Thymus (tissue), 11 donors: ENCODE measurements around the gene CAPN14. TPM values are rescaled to one million over a fixed set of nuclear protein-coding genes. Genes with fewer than 3 reads are reported as not detected.

Experiments used
- DNase-seq, 9 donors: peaks; one replicate each; pipeline ENCODE4 v3.0.0-alpha.2; 2013; ENCODE audit warnings: low spot score in 9 of 9, low read depth in 6 of 9, missing footprints in 1 of 9
- H3K27ac ChIP-seq, 2 donors: one replicate each; pipeline ENCODE4 v1.5.1; 2013; ENCODE audit warnings: control low read depth in 1 of 2, low read depth in 1 of 2, low read length in 1 of 2, mild to moderate bottlenecking in 1 of 2, moderate library complexity in 1 of 2
- H3K27me3 ChIP-seq, 2 donors: one replicate each; pipeline ENCODE4 v1.5.1; 2013; ENCODE audit warnings: low read length in 1 of 2; ENCODE audit not compliant: control insufficient read depth in 2 of 2, insufficient read depth in 1 of 2
- H3K36me3 ChIP-seq, 2 donors: one replicate each; pipeline ENCODE4 v1.5.1; 2013; ENCODE audit warnings: low read length in 1 of 2, mild to moderate bottlenecking in 1 of 2, moderate library complexity in 1 of 2; ENCODE audit not compliant: control insufficient read depth in 2 of 2, insufficient read depth in 2 of 2
- H3K4me1 ChIP-seq, 2 donors: one replicate each; pipeline ENCODE4 v1.5.1; 2013; ENCODE audit warnings: low read length in 2 of 2; ENCODE audit not compliant: control insufficient read depth in 2 of 2, insufficient read depth in 2 of 2
- H3K4me3 ChIP-seq, 2 donors: one replicate each; pipeline ENCODE4 v1.5.1; 2013; ENCODE audit warnings: low read length in 2 of 2, control low read depth in 1 of 2, mild to moderate bottlenecking in 1 of 2
- H3K9me3 ChIP-seq, 2 donors: one replicate each; pipeline ENCODE4 v1.5.1; 2013; ENCODE audit warnings: low read length in 1 of 2, mild to moderate bottlenecking in 1 of 2; ENCODE audit not compliant: control insufficient read depth in 2 of 2, insufficient read depth in 1 of 2
- WGBS: extraction: QIAGEN DNeasy Blood & Tissue Kit; methylation state at CpG from one replicate; pipeline ENCODE4 v1.1.7; 2013; 5-methylcytosine and 5-hydroxymethylcytosine counted together
- polyA plus RNA-seq: library from polyadenylated mRNA; stranded (reverse); fragments of 200-250 nt; gene quantifications from one replicate; pipeline ENCODE4 v1.2.3, GENCODE V29; 2013
- total RNA-seq: library from RNA; stranded (reverse); fragments of 120-200 nt; gene quantifications from one replicate; pipeline ENCODE4 v1.2.4, GENCODE V29; 2013
- donor health status: healthy.

CAPN14 gene
- total and polyA plus RNA-seq, 2 donors: 0.52 to 0.62 TPM

DNA sequence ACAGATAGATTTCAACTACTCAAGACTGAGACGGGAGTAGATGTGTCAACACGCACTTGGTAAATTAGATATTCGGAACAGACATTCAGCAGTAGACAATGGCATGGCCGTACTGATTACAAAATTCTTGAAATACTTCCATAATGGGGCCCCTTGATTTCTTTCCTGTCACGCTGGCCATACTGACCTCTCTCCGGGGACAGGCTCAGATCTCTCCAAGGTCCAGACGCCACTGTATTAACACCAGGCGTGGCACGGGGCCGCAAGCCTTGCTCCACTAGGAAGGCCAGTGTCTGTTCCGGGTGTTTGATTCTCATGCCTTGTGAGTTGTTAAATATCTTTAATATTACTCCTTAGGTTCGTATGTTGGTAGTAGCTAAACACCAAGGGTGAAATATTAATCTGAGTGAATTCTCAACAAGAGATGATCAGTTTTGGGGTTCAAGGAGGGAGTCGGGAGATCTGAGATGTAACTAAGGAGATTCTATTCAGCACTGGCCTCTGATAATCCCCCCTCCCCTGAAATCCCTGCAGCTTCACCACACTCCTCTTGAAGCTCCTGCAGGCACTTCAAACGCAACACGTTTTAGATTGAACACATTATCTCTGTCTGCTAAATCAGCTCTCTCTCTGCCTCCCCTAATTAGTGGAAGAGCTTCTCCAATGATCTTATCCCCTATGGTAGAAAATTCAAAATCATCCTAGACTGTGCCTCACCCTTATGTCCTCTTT is 14.4 kb upstream of the CAPN14 start:
- 90% methylated on average over 15 of the region's 15 CpGs for WGBS
- no peak for DNase-seq
- H3K27ac ChIP-seq: no peak overlapping the region

DNA sequence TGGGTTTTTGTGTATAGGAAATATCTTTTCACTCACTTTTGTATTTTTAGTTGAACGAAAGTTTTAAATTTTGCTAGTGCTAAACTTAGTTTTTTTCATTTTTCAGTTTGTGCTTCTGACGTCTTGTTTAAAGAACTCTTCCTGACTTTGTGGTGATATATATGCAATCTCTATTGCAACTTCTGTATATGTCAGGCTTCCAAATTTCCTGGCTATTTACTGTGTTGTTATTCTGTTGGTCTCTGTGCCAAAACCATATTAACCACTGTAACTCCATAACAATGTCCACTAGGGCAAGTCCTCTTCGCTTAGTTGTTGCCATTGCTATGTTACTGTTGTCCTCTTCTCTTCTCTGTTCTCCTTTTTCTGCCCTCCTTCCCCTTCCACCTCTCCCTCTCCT is 13.4 kb upstream of the CAPN14 start:
- peaks cover 5 to 12% of the 10 kb centered on the region in 2 donors for H3K4me1 ChIP-seq
- H3K36me3 ChIP-seq: no peaks in the 10 kb centered on the region
- peaks cover 0 to 10% of the 10 kb centered on the region in 2 donors for H3K27me3 ChIP-seq
- H3K4me3 ChIP-seq: no peak overlapping the region
- 94% methylated on average over 3 of the region's 3 CpGs for WGBS
- no peak for DNase-seq
- no peaks in the 10 kb centered on the region for H3K9me3 ChIP-seq
- no peak overlapping the region for H3K27ac ChIP-seq

More for the DNA sequence above, 14.4 kb upstream of the CAPN14 start:
- no peaks in the 10 kb centered on the region for H3K9me3 ChIP-seq
- peaks cover 5 to 12% of the 10 kb centered on the region in 2 donors for H3K4me1 ChIP-seq
- H3K4me3 ChIP-seq: no peak overlapping the region
- no peaks in the 10 kb centered on the region for H3K36me3 ChIP-seq
- H3K27me3 ChIP-seq: peaks cover 0 to 10% of the 10 kb centered on the region in 2 donors

DNA sequence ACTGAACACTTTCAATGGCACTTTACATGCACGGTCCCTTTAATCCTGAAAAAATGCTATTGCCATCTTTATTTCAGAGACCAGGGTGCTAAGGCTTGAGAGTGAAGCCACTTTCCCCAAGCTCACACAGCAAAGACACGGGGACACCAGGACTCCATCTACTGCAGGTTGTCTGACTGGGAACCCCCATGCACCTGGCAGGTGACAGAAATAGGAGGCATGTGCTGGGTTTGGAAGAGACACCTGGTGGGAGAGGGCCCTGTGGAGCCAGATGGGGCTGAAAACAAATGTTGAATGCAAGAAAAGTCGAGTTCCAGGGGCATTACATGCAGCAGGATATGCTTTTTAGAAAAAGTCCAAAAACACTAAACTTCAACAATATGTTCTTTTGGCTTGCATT is 11.4 kb upstream of the CAPN14 start:
- H3K27me3 ChIP-seq: no peaks in the 10 kb centered on the region
- H3K36me3 ChIP-seq: no peaks in the 10 kb centered on the region
- WGBS: 97% methylated on average over 3 of the region's 3 CpGs
- H3K4me1 ChIP-seq: peaks cover 5% of the 10 kb centered on the region in 2 donors
- DNase-seq: no peak
- no peak overlapping the region for H3K27ac ChIP-seq
- no peaks in the 10 kb centered on the region for H3K9me3 ChIP-seq
- H3K4me3 ChIP-seq: no peak overlapping the region

GRCh38 chr2:31227711-31228125 is 10.4 kb upstream of the CAPN14 start:
- H3K27me3 ChIP-seq: no peaks in the 10 kb centered on the region
- no peak overlapping the region for H3K27ac ChIP-seq
- H3K36me3 ChIP-seq: no peaks in the 10 kb centered on the region
- no peaks in the 10 kb centered on the region for H3K9me3 ChIP-seq
- 83% methylated on average over 10 of the region's 10 CpGs for WGBS
- no peak for DNase-seq
- H3K4me3 ChIP-seq: no peak overlapping the region
- H3K4me1 ChIP-seq: no peaks in the 10 kb centered on the region

DNA sequence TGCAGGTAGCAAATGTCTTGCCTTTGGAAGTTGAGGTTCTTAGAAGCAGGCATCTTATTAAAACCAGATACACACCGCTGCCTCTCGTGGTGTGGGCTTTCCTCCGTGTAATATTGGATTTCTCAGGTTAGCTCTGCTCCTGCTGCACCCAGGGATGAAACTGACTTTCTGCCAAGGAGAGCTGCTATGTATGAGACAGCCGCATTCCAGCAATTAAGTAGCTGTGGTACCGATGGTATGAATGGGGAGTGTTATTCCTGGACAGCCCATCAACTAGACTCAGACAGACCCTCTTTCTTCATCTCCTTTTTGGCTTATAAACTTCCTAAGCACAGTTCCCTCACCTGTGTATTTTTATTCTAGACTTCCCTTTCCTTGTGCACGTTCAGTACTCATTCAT is 9.8 kb upstream of the CAPN14 start:
- 95% methylated on average over 6 of the region's 6 CpGs for WGBS
- no peaks in the 10 kb centered on the region for H3K9me3 ChIP-seq
- DNase-seq: no peak
- H3K27me3 ChIP-seq: no peaks in the 10 kb centered on the region
- no peak overlapping the region for H3K4me3 ChIP-seq
- no peak overlapping the region for H3K27ac ChIP-seq
- no peaks in the 10 kb centered on the region for H3K36me3 ChIP-seq
- H3K4me1 ChIP-seq: no peaks in the 10 kb centered on the region

- WGBS: 42% methylated on average over 2 of the region's 2 CpGs
- Histone ChIP-seq H3K9me3 (no peaks in the 10 kb centered on the region), H3K36me3 (no peaks in the 10 kb centered on the region), H3K27me3 (no peaks in the 10 kb centered on the region), H3K4me1 (peaks cover 0 to 7% of the 10 kb centered on the region in 2 donors), H3K27ac (no peak overlapping the region), H3K4me3 (no peak overlapping the region)
- no peak for DNase-seq
Observed at GRCh38 chr2:31226266-31226665, 9.0 kb upstream of the CAPN14 start.

GRCh38 chr2:31223749-31224148 is 6.4 kb upstream of the CAPN14 start:
- no peaks in the 10 kb centered on the region for H3K27me3 ChIP-seq
- 94% methylated on average over 7 of the region's 7 CpGs for WGBS
- peaks cover 0 to 18% of the 10 kb centered on the region in 2 donors for H3K4me1 ChIP-seq
- H3K27ac ChIP-seq: no peak overlapping the region
- DNase-seq: no peak
- no peaks in the 10 kb centered on the region for H3K36me3 ChIP-seq
- no peaks in the 10 kb centered on the region for H3K9me3 ChIP-seq
- no peak overlapping the region for H3K4me3 ChIP-seq

DNA sequence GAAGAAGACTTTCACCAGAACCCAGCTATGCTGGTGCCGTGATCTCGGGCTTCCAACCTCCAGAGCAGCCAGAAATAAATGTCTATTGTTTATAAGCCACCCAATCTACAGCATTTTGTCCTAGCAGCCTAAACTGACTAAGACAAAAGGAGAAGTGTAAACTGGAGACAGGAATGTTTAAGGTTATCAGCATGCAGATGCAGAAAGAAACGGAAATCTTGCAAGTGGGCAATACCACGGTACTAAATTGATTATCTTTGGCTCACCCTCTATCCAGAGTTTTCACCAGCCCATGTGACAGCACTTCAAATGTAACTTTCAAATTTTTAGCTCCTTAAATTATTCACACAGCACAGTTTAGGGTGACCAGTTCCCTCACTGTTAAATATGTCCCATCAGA is 5.7 kb upstream of the CAPN14 start:
- H3K27me3 ChIP-seq: no peaks in the 10 kb centered on the region
- H3K27ac ChIP-seq: no peak overlapping the region
- no peaks in the 10 kb centered on the region for H3K36me3 ChIP-seq
- DNase-seq: no peak
- H3K4me3 ChIP-seq: no peak overlapping the region
- 82% methylated on average over 4 of the region's 4 CpGs for WGBS
- H3K4me1 ChIP-seq: peaks cover 0 to 22% of the 10 kb centered on the region in 2 donors
- no peaks in the 10 kb centered on the region for H3K9me3 ChIP-seq

GRCh38 chr2:31222071-31222470 is 4.8 kb upstream of the CAPN14 start:
- Histone ChIP-seq H3K9me3 (no peaks in the 10 kb centered on the region), H3K27me3 (no peaks in the 10 kb centered on the region), H3K36me3 (no peaks in the 10 kb centered on the region), H3K27ac (no peak overlapping the region), H3K4me1 (peaks cover 0 to 31% of the 10 kb centered on the region in 2 donors), H3K4me3 (no peak overlapping the region)
- no peak for DNase-seq
- WGBS: 51% methylated on average over 4 of the region's 4 CpGs
